ENCODE data around the gene DACT2.
A peak's percentile ranks its signal among the peaks of the same experiment; 100 is the strongest.
"Not testable (repeated sequence)": the region's sequence is repeated elsewhere in the genome, so short reads cannot be mapped to it uniquely, and the experiment has no call there.

Gene DACT2

GRCh38 chr6:168318579-168319278 lies 848 bp downstream of the DACT2 start:
- peak overlapping the region; percentile 74 for H3K27ac ChIP-seq
- TF ChIP-seq CTCF (conservative IDR thresholded peaks at IDR 0.05) = no peak

GRCh38 chr6:168318090-168318489 lies 1.5 kb downstream of the DACT2 start:
- H3K27ac ChIP-seq = peak overlapping the region; percentile 74
- TF ChIP-seq CTCF (conservative IDR thresholded peaks at IDR 0.05) = no peak

GRCh38 chr6:168315596-168315995 lies 4.0 kb downstream of the DACT2 start:
- no peak overlapping the region for H3K27ac ChIP-seq
- TF ChIP-seq CTCF (conservative IDR thresholded peaks at IDR 0.05) = no peak

GRCh38 chr6:168314948-168315347 lies 4.6 kb downstream of the DACT2 start:
- TF ChIP-seq CTCF (conservative IDR thresholded peaks at IDR 0.05) = no peak
- no peak overlapping the region for H3K27ac ChIP-seq

- TF ChIP-seq CTCF (conservative IDR thresholded peaks at IDR 0.05) = no peak
- H3K27ac ChIP-seq = no peak overlapping the region
These were observed 5.6 kb downstream of the DACT2 start for GRCh38 chr6:168314021-168314420.

GRCh38 chr6:168313431-168314011 lies 6.1 kb downstream of the DACT2 start:
- no peak overlapping the region for H3K27ac ChIP-seq
- no peak for TF ChIP-seq CTCF (conservative IDR thresholded peaks at IDR 0.05)

GRCh38 chr6:168312125-168312507 lies 7.5 kb downstream of the DACT2 start:
- not testable (repeated sequence) for H3K27ac ChIP-seq

GRCh38 chr6:168311410-168312124 lies 8.0 kb downstream of the DACT2 start:
- no peak for TF ChIP-seq CTCF (conservative IDR thresholded peaks at IDR 0.05)

More at GRCh38 chr6:168311410-168312124, 8.0 kb downstream of the DACT2 start:
- no peak overlapping the region for H3K27ac ChIP-seq
